Thoracic aorta endothelial cell (primary cell): ENCODE data around the gene PDE7B. TPM values are rescaled to one million over a fixed set of nuclear protein-coding genes. Genes with fewer than 3 reads are reported as not detected.

Experiments
- total RNA-seq: library from RNA; depleted of rRNA; stranded (reverse); fragments of >200 nt; gene quantifications from 2 replicates; pipeline ENCODE4 v1.2.3, GENCODE V29; 2012

The PDE7B gene
- 32.0 and 64.5 TPM in 2 replicates for total RNA-seq

GRCh38 chr6:135851442-135852271, at the start of gene PDE7B:
Gene PDE7B (plus strand): TSS chr6:135851701.

